ENCODE data around the gene FAM222A.

The FAM222A gene

GRCh38 chr12:109808876-109809646 lies 95.4 kb downstream of the FAM222A start:
- Histone ChIP-seq H3K9me3 (ENCODE audit: control insufficient read depth in 1 of 2, low read length in 2 of 2) (no peaks in the 10 kb centered on the region), H3K36me3 (ENCODE audit: control insufficient read depth in 1 of 2, insufficient read depth in 2 of 2, low read length in 2 of 2) (no peaks in the 10 kb centered on the region), H3K4me1 (ENCODE audit: control insufficient read depth in 1 of 2, insufficient read depth in 2 of 2, low read length in 2 of 2) (no peaks in the 10 kb centered on the region), H3K27ac (ENCODE audit: low read length) (no peak overlapping the region), H3K4me3 (ENCODE audit: low read depth in 1 of 2, low read length in 2 of 2) (no peak overlapping the region), H3K27me3 (ENCODE audit: low read depth, low read length) (no peaks in the 10 kb centered on the region)

- H3K27ac ChIP-seq (ENCODE audit: low read length): no peak overlapping the region
- no peak overlapping the region for H3K4me3 ChIP-seq (ENCODE audit: low read depth in 1 of 2, low read length in 2 of 2)
- no peaks in the 10 kb centered on the region for H3K4me1 ChIP-seq (ENCODE audit: control insufficient read depth in 1 of 2, insufficient read depth in 2 of 2, low read length in 2 of 2)
- no peaks in the 10 kb centered on the region for H3K36me3 ChIP-seq (ENCODE audit: control insufficient read depth in 1 of 2, insufficient read depth in 2 of 2, low read length in 2 of 2)
- H3K27me3 ChIP-seq (ENCODE audit: low read depth, low read length): no peaks in the 10 kb centered on the region
- H3K9me3 ChIP-seq (ENCODE audit: control insufficient read depth in 1 of 2, low read length in 2 of 2): no peaks in the 10 kb centered on the region
Observed at GRCh38 chr12:109810954-109811623, 97.5 kb downstream of the FAM222A start.

DNA sequence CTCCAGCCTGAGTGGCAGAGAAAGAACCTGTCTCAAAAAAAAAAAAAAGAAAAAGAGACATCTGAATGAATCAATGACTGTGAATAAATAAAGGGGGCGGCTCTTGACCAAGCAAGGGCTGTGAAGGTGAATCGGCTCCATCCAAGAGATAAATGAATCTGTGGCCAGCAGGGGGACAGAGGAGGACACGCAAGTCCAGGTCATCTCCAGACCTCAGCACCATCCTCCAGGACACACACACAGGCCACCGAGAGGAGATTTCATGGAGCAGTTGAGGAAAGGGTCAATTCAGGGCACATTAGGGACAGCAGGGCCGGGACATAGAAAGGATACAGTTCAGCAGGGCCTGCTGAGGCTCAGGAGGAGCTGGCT lies 98.0 kb downstream of the FAM222A start:
- no peak overlapping the region for H3K27ac ChIP-seq (ENCODE audit: low read length)
- no peaks in the 10 kb centered on the region for H3K9me3 ChIP-seq (ENCODE audit: control insufficient read depth in 1 of 2, low read length in 2 of 2)
- H3K27me3 ChIP-seq (ENCODE audit: low read depth, low read length): no peaks in the 10 kb centered on the region
- no peaks in the 10 kb centered on the region for H3K4me1 ChIP-seq (ENCODE audit: control insufficient read depth in 1 of 2, insufficient read depth in 2 of 2, low read length in 2 of 2)
- H3K36me3 ChIP-seq (ENCODE audit: control insufficient read depth in 1 of 2, insufficient read depth in 2 of 2, low read length in 2 of 2): no peaks in the 10 kb centered on the region
- no peak overlapping the region for H3K4me3 ChIP-seq (ENCODE audit: low read depth in 1 of 2, low read length in 2 of 2)

DNA sequence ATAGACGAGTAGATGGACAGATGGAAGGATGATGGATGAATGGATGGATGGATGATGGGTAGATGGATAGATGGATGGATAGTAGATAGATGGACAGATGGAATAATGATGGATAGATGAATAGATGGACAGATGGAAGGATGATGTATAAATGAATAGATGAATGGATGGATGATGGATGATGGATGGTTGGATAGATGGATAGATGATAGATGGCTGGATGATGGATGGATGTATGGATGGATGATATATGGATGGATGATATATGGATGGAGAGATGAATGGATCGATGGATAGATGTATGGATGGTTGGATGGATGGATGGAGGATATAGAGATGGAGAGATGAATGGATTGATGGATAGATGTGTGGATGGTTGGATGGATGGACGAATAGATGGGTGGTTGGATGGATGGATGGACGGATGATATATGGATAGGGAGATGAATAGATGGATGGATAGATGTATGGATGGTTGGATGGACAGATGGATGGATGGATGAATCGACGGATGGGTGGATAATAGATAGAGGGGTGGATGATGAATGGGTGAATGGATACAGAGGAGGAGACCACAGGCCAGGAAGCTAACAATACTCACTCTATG lies 100.3 kb downstream of the FAM222A start:
- no peaks in the 10 kb centered on the region for H3K27me3 ChIP-seq (ENCODE audit: low read depth, low read length)
- no peak overlapping the region for H3K27ac ChIP-seq (ENCODE audit: low read length)

DNA sequence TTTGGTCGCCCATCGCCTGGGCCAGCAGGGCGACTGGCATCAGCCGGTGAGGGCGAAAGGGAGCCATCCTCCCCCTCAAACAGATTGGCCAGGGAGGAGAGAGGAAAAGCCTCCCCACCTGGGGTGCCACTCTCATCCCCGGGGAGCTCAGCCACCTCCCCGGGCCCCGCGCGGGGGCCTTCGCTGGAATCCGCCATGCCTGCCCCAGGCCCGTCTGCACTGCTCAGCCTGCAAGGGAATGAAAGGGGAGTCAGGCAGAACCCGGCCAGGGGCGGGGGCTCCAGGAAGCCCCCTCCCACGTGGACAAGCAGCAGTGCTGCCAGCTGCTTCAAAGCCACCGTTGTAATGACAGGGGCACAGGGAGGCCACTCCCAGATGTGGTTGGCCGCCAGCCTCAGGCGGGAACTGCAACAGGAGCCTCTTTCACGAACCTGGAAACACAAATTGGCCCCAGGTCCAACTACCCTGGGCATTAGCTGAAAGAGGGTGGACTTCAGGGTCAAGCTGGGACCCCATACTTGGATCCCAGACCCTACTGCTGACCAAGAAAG lies 101.0 kb downstream of the FAM222A start:
- Histone ChIP-seq H3K27ac (ENCODE audit: low read length) (no peak overlapping the region), H3K36me3 (ENCODE audit: control insufficient read depth in 1 of 2, insufficient read depth in 2 of 2, low read length in 2 of 2) (no peaks in the 10 kb centered on the region), H3K9me3 (ENCODE audit: control insufficient read depth in 1 of 2, low read length in 2 of 2) (no peaks in the 10 kb centered on the region), H3K4me1 (ENCODE audit: control insufficient read depth in 1 of 2, insufficient read depth in 2 of 2, low read length in 2 of 2) (no peaks in the 10 kb centered on the region), H3K27me3 (ENCODE audit: low read depth, low read length) (no peaks in the 10 kb centered on the region), H3K4me3 (ENCODE audit: low read depth in 1 of 2, low read length in 2 of 2) (no peak overlapping the region)

More for the DNA sequence above, 100.3 kb downstream of the FAM222A start:
- H3K36me3 ChIP-seq (ENCODE audit: control insufficient read depth in 1 of 2, insufficient read depth in 2 of 2, low read length in 2 of 2): no peaks in the 10 kb centered on the region
- H3K4me3 ChIP-seq (ENCODE audit: low read depth in 1 of 2, low read length in 2 of 2): no peak overlapping the region
- H3K4me1 ChIP-seq (ENCODE audit: control insufficient read depth in 1 of 2, insufficient read depth in 2 of 2, low read length in 2 of 2): no peaks in the 10 kb centered on the region
- H3K9me3 ChIP-seq (ENCODE audit: control insufficient read depth in 1 of 2, low read length in 2 of 2): no peaks in the 10 kb centered on the region

DNA sequence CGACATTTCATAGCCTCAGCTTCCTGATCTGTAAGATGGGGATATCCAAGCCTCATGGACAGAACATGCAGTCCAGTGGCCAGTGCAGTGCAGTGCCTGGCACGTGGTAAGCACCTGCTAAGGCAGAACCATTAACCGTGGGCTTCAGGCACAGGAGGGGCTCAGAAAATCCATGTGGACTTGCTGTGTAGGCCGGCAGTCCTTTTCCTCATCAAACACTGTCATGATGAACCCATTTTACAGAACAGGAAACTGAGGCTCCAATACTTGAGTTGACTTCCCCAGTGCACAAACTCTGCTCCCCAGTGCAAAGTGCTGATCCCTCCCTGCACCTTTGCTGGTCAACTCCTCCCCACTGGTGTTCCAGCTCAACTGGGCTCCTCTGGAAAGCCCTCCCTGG lies 101.6 kb downstream of the FAM222A start:
- H3K27ac ChIP-seq (ENCODE audit: low read length): no peak overlapping the region
- no peaks in the 10 kb centered on the region for H3K4me1 ChIP-seq (ENCODE audit: control insufficient read depth in 1 of 2, insufficient read depth in 2 of 2, low read length in 2 of 2)
- H3K9me3 ChIP-seq (ENCODE audit: control insufficient read depth in 1 of 2, low read length in 2 of 2): no peaks in the 10 kb centered on the region
- H3K36me3 ChIP-seq (ENCODE audit: control insufficient read depth in 1 of 2, insufficient read depth in 2 of 2, low read length in 2 of 2): no peaks in the 10 kb centered on the region
- no peaks in the 10 kb centered on the region for H3K27me3 ChIP-seq (ENCODE audit: low read depth, low read length)
- no peak overlapping the region for H3K4me3 ChIP-seq (ENCODE audit: low read depth in 1 of 2, low read length in 2 of 2)

DNA sequence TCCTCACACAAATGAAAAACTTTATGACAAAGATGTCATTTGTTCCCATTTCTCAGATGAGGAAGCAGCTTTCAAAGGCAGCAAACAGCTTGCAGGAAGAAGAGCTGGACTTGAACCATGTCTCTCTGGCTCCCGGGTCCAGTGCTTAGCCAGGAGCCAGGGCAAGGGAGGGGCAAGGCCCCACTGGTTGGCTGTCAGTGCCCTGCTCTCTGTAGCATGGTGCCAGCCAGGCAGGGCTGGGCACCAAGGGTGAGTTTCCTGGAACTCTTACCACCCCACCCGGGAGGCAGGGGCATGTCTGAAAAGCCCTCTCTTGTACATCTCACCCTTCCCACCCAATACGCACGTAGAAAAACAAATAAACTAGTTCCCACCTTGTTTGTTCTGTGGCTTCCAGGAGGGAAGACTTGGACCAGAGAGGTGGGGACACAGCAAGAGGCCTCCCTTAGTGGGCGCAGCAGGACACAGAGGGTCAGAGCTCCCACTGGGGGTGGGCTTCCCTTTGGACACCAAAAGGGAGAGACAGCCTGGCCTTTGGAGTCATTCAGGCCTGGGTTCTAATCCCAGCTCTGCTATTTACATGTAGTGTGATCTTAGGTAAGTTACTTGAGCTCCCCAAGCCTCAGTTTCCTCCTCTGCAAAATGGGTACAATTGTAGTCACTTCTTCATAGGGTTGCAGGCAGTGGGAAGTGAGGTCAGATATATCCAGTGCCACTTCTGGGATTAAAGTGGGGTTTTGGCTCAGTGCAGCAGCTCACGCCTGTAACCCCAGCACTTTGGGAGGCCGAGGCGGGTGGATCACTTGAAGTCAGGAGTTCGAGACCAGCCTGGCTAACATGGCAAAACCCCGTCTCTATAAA lies 102.4 kb downstream of the FAM222A start:
- Histone ChIP-seq H3K4me3 (ENCODE audit: low read depth in 1 of 2, low read length in 2 of 2) (no peak overlapping the region), H3K9me3 (ENCODE audit: control insufficient read depth in 1 of 2, low read length in 2 of 2) (no peaks in the 10 kb centered on the region), H3K36me3 (ENCODE audit: control insufficient read depth in 1 of 2, insufficient read depth in 2 of 2, low read length in 2 of 2) (no peaks in the 10 kb centered on the region), H3K4me1 (ENCODE audit: control insufficient read depth in 1 of 2, insufficient read depth in 2 of 2, low read length in 2 of 2) (no peaks in the 10 kb centered on the region), H3K27me3 (ENCODE audit: low read depth, low read length) (no peaks in the 10 kb centered on the region), H3K27ac (ENCODE audit: low read length) (no peak overlapping the region)

DNA sequence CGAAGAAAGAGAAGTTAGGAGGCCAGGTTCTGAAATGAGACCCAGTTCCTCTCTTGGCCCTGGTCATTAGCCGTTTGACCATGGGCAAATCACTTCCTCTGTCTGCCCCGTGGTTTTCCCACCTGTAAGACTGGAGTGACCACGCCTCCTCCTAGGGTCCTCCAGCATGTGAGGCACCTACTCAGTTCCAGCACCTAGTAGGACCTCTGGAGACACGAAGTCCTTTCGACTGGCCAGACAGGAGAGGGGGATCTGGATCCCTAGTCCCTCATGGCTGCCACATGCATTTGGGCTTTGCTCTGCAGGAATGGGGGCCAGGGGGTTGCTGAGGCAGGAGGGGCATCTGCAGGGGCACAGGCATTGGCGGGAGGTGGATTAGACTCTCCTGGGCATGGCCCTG lies 103.2 kb downstream of the FAM222A start:
- Histone ChIP-seq H3K27ac (ENCODE audit: low read length) (no peak overlapping the region), H3K27me3 (ENCODE audit: low read depth, low read length) (no peaks in the 10 kb centered on the region), H3K36me3 (ENCODE audit: control insufficient read depth in 1 of 2, insufficient read depth in 2 of 2, low read length in 2 of 2) (no peaks in the 10 kb centered on the region), H3K4me1 (ENCODE audit: control insufficient read depth in 1 of 2, insufficient read depth in 2 of 2, low read length in 2 of 2) (no peaks in the 10 kb centered on the region), H3K4me3 (ENCODE audit: low read depth in 1 of 2, low read length in 2 of 2) (no peak overlapping the region), H3K9me3 (ENCODE audit: control insufficient read depth in 1 of 2, low read length in 2 of 2) (no peaks in the 10 kb centered on the region)

DNA sequence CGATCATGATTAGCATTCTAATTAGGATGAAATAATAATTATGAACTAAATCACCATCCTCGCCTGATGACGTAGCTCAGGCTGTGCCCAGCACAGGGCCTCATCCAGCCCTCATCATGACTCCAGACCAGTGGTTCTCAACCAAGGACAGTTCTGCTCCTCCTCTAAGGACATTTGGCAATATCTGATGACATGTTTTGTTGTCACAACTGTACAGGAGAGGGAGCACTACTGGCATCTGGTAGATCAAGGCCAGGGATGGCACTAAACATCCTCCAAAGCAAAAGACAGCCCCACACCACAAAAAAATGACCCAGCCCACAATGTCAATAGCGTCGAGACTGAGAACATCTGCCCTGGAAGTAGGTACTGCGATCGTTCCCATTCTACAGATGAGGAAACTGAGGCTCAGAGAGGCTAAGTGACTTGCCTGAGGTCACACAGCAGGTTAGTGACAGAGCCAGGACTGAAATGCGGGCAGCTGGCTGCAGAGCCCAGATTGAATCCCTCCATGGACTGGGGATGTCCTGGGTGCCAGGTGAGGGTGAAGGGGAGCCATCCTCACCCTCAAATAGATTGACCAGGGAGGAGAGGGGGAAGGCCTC lies 104.1 kb downstream of the FAM222A start:
- H3K9me3 ChIP-seq (ENCODE audit: control insufficient read depth in 1 of 2, low read length in 2 of 2): no peaks in the 10 kb centered on the region
- no peak overlapping the region for H3K27ac ChIP-seq (ENCODE audit: low read length)
- H3K4me3 ChIP-seq (ENCODE audit: low read depth in 1 of 2, low read length in 2 of 2): no peak overlapping the region
- no peaks in the 10 kb centered on the region for H3K4me1 ChIP-seq (ENCODE audit: control insufficient read depth in 1 of 2, insufficient read depth in 2 of 2, low read length in 2 of 2)
- no peaks in the 10 kb centered on the region for H3K27me3 ChIP-seq (ENCODE audit: low read depth, low read length)
- no peaks in the 10 kb centered on the region for H3K36me3 ChIP-seq (ENCODE audit: control insufficient read depth in 1 of 2, insufficient read depth in 2 of 2, low read length in 2 of 2)

DNA sequence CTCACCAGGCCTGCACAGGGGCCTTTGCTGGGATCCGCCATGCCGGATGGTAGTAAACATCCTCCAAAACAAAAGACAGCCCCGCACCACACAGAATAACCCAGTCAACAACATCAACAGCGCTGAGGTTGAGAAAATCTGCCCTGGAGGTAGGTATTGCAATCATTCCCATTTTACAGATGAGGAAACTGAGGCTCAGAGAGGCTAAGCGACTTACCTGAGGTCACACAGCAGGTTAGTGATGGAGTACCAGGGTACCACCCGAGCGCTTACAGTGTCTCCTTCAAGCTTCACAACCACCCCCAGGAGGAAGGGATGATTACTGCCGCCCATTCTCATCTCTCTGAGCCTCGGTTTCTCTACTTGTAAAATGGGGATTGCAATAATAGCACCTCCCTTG lies 104.6 kb downstream of the FAM222A start:
- H3K27ac ChIP-seq (ENCODE audit: low read length): no peak overlapping the region
- no peaks in the 10 kb centered on the region for H3K36me3 ChIP-seq (ENCODE audit: control insufficient read depth in 1 of 2, insufficient read depth in 2 of 2, low read length in 2 of 2)
- H3K4me1 ChIP-seq (ENCODE audit: control insufficient read depth in 1 of 2, insufficient read depth in 2 of 2, low read length in 2 of 2): no peaks in the 10 kb centered on the region
- H3K4me3 ChIP-seq (ENCODE audit: low read depth in 1 of 2, low read length in 2 of 2): no peak overlapping the region
- H3K27me3 ChIP-seq (ENCODE audit: low read depth, low read length): no peaks in the 10 kb centered on the region
- no peaks in the 10 kb centered on the region for H3K9me3 ChIP-seq (ENCODE audit: control insufficient read depth in 1 of 2, low read length in 2 of 2)

Data from muscle layer of duodenum (tissue), 2 donors.